Spinal cord (tissue), 10 donors: ENCODE results near the gene NOL7. TPM values are rescaled to one million over a fixed set of nuclear protein-coding genes. Genes with fewer than 3 reads are reported as not detected.

ENCODE experiments used
- DNase-seq, 6 donors: peaks; one replicate each; pipeline versions ENCODE4 v3.0.0 to v3.0.0-alpha.2; 2013 to 2015; ENCODE audit warnings: low spot score in 6 of 6, low read depth in 4 of 6
- H3K27ac ChIP-seq: one replicate; pipeline ENCODE4 v1.5.1; 2013; ENCODE audit warnings: low read depth, low read length, control low read depth
- H3K27me3 ChIP-seq: one replicate; pipeline ENCODE4 v1.6.1; 2013; ENCODE audit warnings: low read length; ENCODE audit not compliant: control insufficient read depth, insufficient read depth
- H3K36me3 ChIP-seq: one replicate; pipeline ENCODE4 v1.6.1; 2013; ENCODE audit warnings: low read length; ENCODE audit not compliant: control insufficient read depth, insufficient read depth
- H3K4me1 ChIP-seq: one replicate; pipeline ENCODE4 v1.6.1; 2013; ENCODE audit warnings: low read length; ENCODE audit not compliant: control insufficient read depth, insufficient read depth
- H3K4me3 ChIP-seq: one replicate; pipeline ENCODE4 v1.5.1; 2013; ENCODE audit warnings: low read depth, low read length, control low read depth
- H3K9me3 ChIP-seq: one replicate; pipeline ENCODE4 v1.6.1; 2013; ENCODE audit warnings: low read length; ENCODE audit not compliant: control insufficient read depth, insufficient read depth
- WGBS: methylation state at CpG from one replicate; pipeline ENCODE4 v1.1.5; 2013; ENCODE audit warnings: missing lambda C conversion rate; ENCODE audit not compliant: insufficient coverage; 5-methylcytosine and 5-hydroxymethylcytosine counted together
- polyA plus RNA-seq, 2 donors: library from polyadenylated mRNA; unstranded; fragments of 120-200 nt; gene quantifications; one replicate each; pipeline ENCODE4 v1.2.1, GENCODE V29; 2013; ENCODE audit not compliant: insufficient read length in 2 of 2
- total RNA-seq, 2 donors: library from RNA; depleted of rRNA in 1 of 2; stranded (reverse); fragments of 120-200 nt in 1 of 2; fragments of >200 nt in 1 of 2; gene quantifications; one replicate each; pipeline versions ENCODE4 v1.2.3 to v1.2.4, GENCODE V29; 2013 to 2014
- donor health status: healthy.

The NOL7 gene
- total and polyA plus RNA-seq, 4 donors: 52.4 to 92.6 (median 77.6) TPM

- DNase-seq: peak; percentile 53 to 94 (median 68)
- Histone ChIP-seq H3K4me3 (peak within 1 kb of the TSS; percentile 98), H3K4me1 (peaks cover 14% of the 10 kb centered on the region), H3K27ac (peak within 1 kb of the TSS; percentile 97), H3K27me3 (no peaks in the 10 kb centered on the region), H3K9me3 (no peaks in the 10 kb centered on the region), H3K36me3 (no peaks in the 10 kb centered on the region)
- under 1% methylated on average over 52 of the region's 52 CpGs for WGBS
Measured at GRCh38 chr6:13574571-13575376, 40.4 kb upstream of the NOL7 start, which contains the start of gene SIRT5. TSS of gene SIRT5 (plus strand) at chr6:13574601. CDS start at chr6:13584111, 9,510 bp downstream.

DNA sequence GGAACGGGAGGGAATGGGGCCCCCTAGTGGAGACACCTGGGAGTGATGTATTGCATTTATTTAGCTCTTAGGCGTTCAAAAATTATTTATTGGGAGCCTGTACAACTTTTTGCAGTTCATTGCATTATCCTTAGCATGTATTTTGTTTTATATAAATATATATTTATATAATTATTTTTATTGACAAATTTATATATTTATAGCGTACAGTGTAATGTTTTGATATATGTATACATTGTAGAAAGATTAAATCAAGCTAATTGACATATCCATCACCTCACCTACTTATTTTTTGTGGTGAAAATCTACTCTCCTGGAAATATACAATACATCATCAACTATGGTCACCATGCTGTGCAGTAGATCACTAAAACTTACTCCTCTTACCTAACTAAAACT, 39.8 kb upstream of the NOL7 start:
- Histone ChIP-seq H3K4me1 (peaks cover 14% of the 10 kb centered on the region), H3K27me3 (no peaks in the 10 kb centered on the region), H3K9me3 (no peaks in the 10 kb centered on the region), H3K4me3 (peak overlapping the region; percentile 98), H3K27ac (peak overlapping the region; percentile 97), H3K36me3 (peaks cover under 1% of the 10 kb centered on the region)
- no peak for DNase-seq
- 0% methylated on average over 1 of the region's 3 CpGs for WGBS

GRCh38 chr6:13576017-13576416, 39.1 kb upstream of the NOL7 start:
- Histone ChIP-seq H3K4me3 (no peak overlapping the region), H3K27me3 (no peaks in the 10 kb centered on the region), H3K36me3 (peaks cover 5% of the 10 kb centered on the region), H3K9me3 (no peaks in the 10 kb centered on the region), H3K27ac (no peak overlapping the region), H3K4me1 (peaks cover 14% of the 10 kb centered on the region)
- no peak for DNase-seq
- 83% methylated on average over 1 of the region's 3 CpGs for WGBS

- Histone ChIP-seq H3K27me3 (no peaks in the 10 kb centered on the region), H3K27ac (no peak overlapping the region), H3K36me3 (peaks cover 8% of the 10 kb centered on the region), H3K9me3 (no peaks in the 10 kb centered on the region), H3K4me1 (peaks cover 14% of the 10 kb centered on the region), H3K4me3 (no peak overlapping the region)
- DNase-seq: no peak
- 80% methylated on average over 1 of the region's 3 CpGs for WGBS
Measured at GRCh38 chr6:13577926-13578325, 37.2 kb upstream of the NOL7 start.

DNA sequence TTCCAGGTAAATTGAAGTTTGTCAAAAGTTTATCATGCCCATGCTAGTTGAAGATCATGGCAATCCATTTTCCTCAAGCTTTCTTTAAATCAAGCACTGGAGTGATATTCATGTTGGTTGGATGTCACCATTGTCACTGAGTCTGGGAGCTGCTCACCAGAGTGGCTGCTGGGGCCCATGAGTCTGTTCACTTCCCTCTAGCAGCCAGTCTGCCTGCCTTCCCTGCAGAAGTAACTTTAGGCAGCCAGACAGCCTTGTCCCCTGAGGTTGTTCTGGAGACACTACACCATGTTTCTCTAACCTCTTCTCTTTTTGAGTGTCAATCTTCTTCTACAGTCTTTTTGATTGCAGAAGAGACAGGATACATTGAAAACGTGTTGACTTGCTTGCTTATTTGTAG, 35.2 kb upstream of the NOL7 start:
- no CpG with 5 or more reads among the region's 1 CpG for WGBS
- no peak overlapping the region for H3K27ac ChIP-seq
- no peak overlapping the region for H3K4me3 ChIP-seq
- H3K9me3 ChIP-seq: no peaks in the 10 kb centered on the region
- peaks cover 14% of the 10 kb centered on the region for H3K36me3 ChIP-seq
- peaks cover 3% of the 10 kb centered on the region for H3K4me1 ChIP-seq
- no peaks in the 10 kb centered on the region for H3K27me3 ChIP-seq
- DNase-seq: no peak

GRCh38 chr6:13581700-13582229, 33.4 kb upstream of the NOL7 start:
- WGBS: 92% methylated on average over 5 of the region's 9 CpGs
- Histone ChIP-seq H3K4me1 (no peaks in the 10 kb centered on the region), H3K36me3 (peaks cover 17% of the 10 kb centered on the region), H3K27me3 (no peaks in the 10 kb centered on the region), H3K27ac (no peak overlapping the region), H3K9me3 (no peaks in the 10 kb centered on the region), H3K4me3 (no peak overlapping the region)
- DNase-seq: no peak

- 93% methylated on average over 6 of the region's 7 CpGs for WGBS
- no peaks in the 10 kb centered on the region for H3K27me3 ChIP-seq
- no peak overlapping the region for H3K4me3 ChIP-seq
- H3K9me3 ChIP-seq: no peaks in the 10 kb centered on the region
- H3K36me3 ChIP-seq: peaks cover 42% of the 10 kb centered on the region
- no peak for DNase-seq
- H3K27ac ChIP-seq: no peak overlapping the region
- no peaks in the 10 kb centered on the region for H3K4me1 ChIP-seq
Measured at GRCh38 chr6:13586603-13587542, 28.3 kb upstream of the NOL7 start.

- no peak overlapping the region for H3K4me3 ChIP-seq
- no peaks in the 10 kb centered on the region for H3K27me3 ChIP-seq
- H3K4me1 ChIP-seq: no peaks in the 10 kb centered on the region
- no peaks in the 10 kb centered on the region for H3K9me3 ChIP-seq
- no peak overlapping the region for H3K27ac ChIP-seq
- H3K36me3 ChIP-seq: peaks cover 49% of the 10 kb centered on the region
- WGBS: no CpG with 5 or more reads among the region's 9 CpGs
- DNase-seq: no peak
Measured at GRCh38 chr6:13589801-13590200, 25.3 kb upstream of the NOL7 start.

DNA sequence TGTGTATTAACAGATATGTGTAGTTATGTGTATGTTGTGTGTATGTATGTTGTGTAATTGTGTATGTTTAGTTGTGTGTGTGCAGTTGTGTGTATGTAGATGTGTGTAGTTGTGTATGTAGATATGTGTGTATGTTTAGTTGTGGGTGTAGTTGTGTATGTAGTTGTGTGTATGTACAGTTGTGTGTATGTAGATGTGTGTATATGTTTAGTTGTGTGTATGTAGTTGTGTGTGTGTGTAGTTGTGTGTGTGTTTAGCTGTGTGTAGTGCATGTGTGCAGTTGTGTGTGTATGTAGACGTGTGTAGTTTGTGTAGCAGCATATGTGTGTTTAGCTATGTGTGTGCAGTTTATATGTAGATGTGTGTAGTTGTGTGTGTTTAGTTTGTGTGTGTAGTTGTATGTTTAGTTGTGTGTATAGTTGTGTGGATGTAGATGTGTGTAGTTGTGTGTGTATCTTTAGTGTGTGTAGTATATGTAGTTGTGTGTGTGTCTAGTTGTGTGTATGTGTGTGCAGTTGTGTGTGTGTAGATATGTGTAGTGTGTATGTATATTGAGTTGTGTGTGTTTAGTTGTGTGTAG, 24.5 kb upstream of the NOL7 start:
- Histone ChIP-seq H3K9me3 (no peaks in the 10 kb centered on the region), H3K36me3 (peaks cover 53% of the 10 kb centered on the region)

More for the DNA sequence above, 24.5 kb upstream of the NOL7 start:
- no peak overlapping the region for H3K4me3 ChIP-seq
- no peak overlapping the region for H3K27ac ChIP-seq
- no peak for DNase-seq
- H3K4me1 ChIP-seq: no peaks in the 10 kb centered on the region
- H3K27me3 ChIP-seq: no peaks in the 10 kb centered on the region
- 100% methylated on average over 1 of the region's 1 CpG for WGBS
